ENCODE data around the gene PALLD. TPM values are rescaled to one million over a fixed set of nuclear protein-coding genes. Genes with fewer than 3 reads are reported as not detected.
A peak's percentile ranks its signal among the peaks of the same experiment; 100 is the strongest.

PALLD gene
- total and polyA plus RNA-seq, 9 donors: 86.1 to 155 (median 146) TPM

GRCh38 chr4:168522356-168522755 lies 25.5 kb downstream of the PALLD start:
- Histone ChIP-seq H3K27me3 (ENCODE audit: control insufficient read depth, insufficient read depth, low read length) (no peaks in the 10 kb centered on the region), H3K4me3 (ENCODE audit: low read length) (no peak overlapping the region), H3K36me3 (ENCODE audit: control insufficient read depth, insufficient read depth, low read length) (no peaks in the 10 kb centered on the region), H3K4me1 (ENCODE audit: control insufficient read depth, insufficient read depth, low read length) (no peaks in the 10 kb centered on the region), H3K27ac (ENCODE audit: low read length) (no peak overlapping the region), H3K9me3 (replicated peaks; ENCODE audit: control insufficient read depth, low read depth, low read length) (no peaks in the 10 kb centered on the region)
- DNase-seq: peak; percentile 75
- no CpG with 5 or more reads among the region's 2 CpGs for WGBS (ENCODE audit: insufficient coverage)

GRCh38 chr4:168522829-168523489 lies 26.1 kb downstream of the PALLD start:
- Histone ChIP-seq H3K27ac (ENCODE audit: low read length) (no peak overlapping the region), H3K27me3 (ENCODE audit: control insufficient read depth, insufficient read depth, low read length) (no peaks in the 10 kb centered on the region), H3K9me3 (replicated peaks; ENCODE audit: control insufficient read depth, low read depth, low read length) (no peaks in the 10 kb centered on the region), H3K4me3 (ENCODE audit: low read length) (no peak overlapping the region), H3K4me1 (ENCODE audit: control insufficient read depth, insufficient read depth, low read length) (no peaks in the 10 kb centered on the region), H3K36me3 (ENCODE audit: control insufficient read depth, insufficient read depth, low read length) (no peaks in the 10 kb centered on the region)
- DNase-seq: no peak
- 56% methylated on average over 1 of the region's 2 CpGs for WGBS (ENCODE audit: insufficient coverage)

GRCh38 chr4:168524006-168524405 lies 27.2 kb downstream of the PALLD start:
- no peaks in the 10 kb centered on the region for H3K27me3 ChIP-seq (ENCODE audit: control insufficient read depth, insufficient read depth, low read length)
- no peak for DNase-seq

GRCh38 chr4:168524897-168525296 lies 28.0 kb downstream of the PALLD start:
- no peaks in the 10 kb centered on the region for H3K27me3 ChIP-seq (ENCODE audit: control insufficient read depth, insufficient read depth, low read length)
- no peaks in the 10 kb centered on the region for H3K36me3 ChIP-seq (ENCODE audit: control insufficient read depth, insufficient read depth, low read length)
- no peak overlapping the region for H3K4me3 ChIP-seq (ENCODE audit: low read length)
- H3K27ac ChIP-seq (ENCODE audit: low read length): no peak overlapping the region
- no peak for DNase-seq
- WGBS (ENCODE audit: insufficient coverage): no CpG with 5 or more reads among the region's 3 CpGs
- no peaks in the 10 kb centered on the region for H3K9me3 ChIP-seq (replicated peaks; ENCODE audit: control insufficient read depth, low read depth, low read length)
- no peaks in the 10 kb centered on the region for H3K4me1 ChIP-seq (ENCODE audit: control insufficient read depth, insufficient read depth, low read length)

More at GRCh38 chr4:168524006-168524405, 27.2 kb downstream of the PALLD start:
- no peaks in the 10 kb centered on the region for H3K4me1 ChIP-seq (ENCODE audit: control insufficient read depth, insufficient read depth, low read length)
- no peak overlapping the region for H3K27ac ChIP-seq (ENCODE audit: low read length)
- no peaks in the 10 kb centered on the region for H3K9me3 ChIP-seq (replicated peaks; ENCODE audit: control insufficient read depth, low read depth, low read length)
- no peaks in the 10 kb centered on the region for H3K36me3 ChIP-seq (ENCODE audit: control insufficient read depth, insufficient read depth, low read length)
- H3K4me3 ChIP-seq (ENCODE audit: low read length): no peak overlapping the region

- WGBS (ENCODE audit: insufficient coverage): no CpG with 5 or more reads among the region's 1 CpG
- H3K27ac ChIP-seq (ENCODE audit: low read length): no peak overlapping the region
Observed at GRCh38 chr4:168527560-168527959, 30.7 kb downstream of the PALLD start.

GRCh38 chr4:168528131-168528949 lies 31.5 kb downstream of the PALLD start:
- H3K4me3 ChIP-seq (ENCODE audit: low read length): no peak overlapping the region
- H3K27me3 ChIP-seq (ENCODE audit: control insufficient read depth, insufficient read depth, low read length): no peaks in the 10 kb centered on the region
- no peaks in the 10 kb centered on the region for H3K4me1 ChIP-seq (ENCODE audit: control insufficient read depth, insufficient read depth, low read length)
- DNase-seq: peak; percentile 60
- 35% methylated on average over 3 of the region's 8 CpGs for WGBS (ENCODE audit: insufficient coverage)
- no peaks in the 10 kb centered on the region for H3K9me3 ChIP-seq (replicated peaks; ENCODE audit: control insufficient read depth, low read depth, low read length)
- no peak overlapping the region for H3K27ac ChIP-seq (ENCODE audit: low read length)
- H3K36me3 ChIP-seq (ENCODE audit: control insufficient read depth, insufficient read depth, low read length): no peaks in the 10 kb centered on the region

More at GRCh38 chr4:168527560-168527959, 30.7 kb downstream of the PALLD start:
- Histone ChIP-seq H3K36me3 (ENCODE audit: control insufficient read depth, insufficient read depth, low read length) (no peaks in the 10 kb centered on the region), H3K4me1 (ENCODE audit: control insufficient read depth, insufficient read depth, low read length) (no peaks in the 10 kb centered on the region), H3K4me3 (ENCODE audit: low read length) (no peak overlapping the region), H3K9me3 (replicated peaks; ENCODE audit: control insufficient read depth, low read depth, low read length) (no peaks in the 10 kb centered on the region), H3K27me3 (ENCODE audit: control insufficient read depth, insufficient read depth, low read length) (no peaks in the 10 kb centered on the region)
- no peak for DNase-seq

- H3K27ac ChIP-seq (ENCODE audit: low read length): no peak overlapping the region
- WGBS (ENCODE audit: insufficient coverage): no CpG with 5 or more reads among the region's 6 CpGs
- no peaks in the 10 kb centered on the region for H3K4me1 ChIP-seq (ENCODE audit: control insufficient read depth, insufficient read depth, low read length)
- H3K27me3 ChIP-seq (ENCODE audit: control insufficient read depth, insufficient read depth, low read length): no peaks in the 10 kb centered on the region
- no peaks in the 10 kb centered on the region for H3K36me3 ChIP-seq (ENCODE audit: control insufficient read depth, insufficient read depth, low read length)
- no peaks in the 10 kb centered on the region for H3K9me3 ChIP-seq (replicated peaks; ENCODE audit: control insufficient read depth, low read depth, low read length)
- no peak overlapping the region for H3K4me3 ChIP-seq (ENCODE audit: low read length)
- peak; percentile 75 for DNase-seq
Observed at GRCh38 chr4:168529257-168529656, 32.4 kb downstream of the PALLD start.

- Histone ChIP-seq H3K27ac (ENCODE audit: low read length) (no peak overlapping the region), H3K9me3 (replicated peaks; ENCODE audit: control insufficient read depth, low read depth, low read length) (no peaks in the 10 kb centered on the region), H3K36me3 (ENCODE audit: control insufficient read depth, insufficient read depth, low read length) (no peaks in the 10 kb centered on the region), H3K4me1 (ENCODE audit: control insufficient read depth, insufficient read depth, low read length) (no peaks in the 10 kb centered on the region), H3K27me3 (ENCODE audit: control insufficient read depth, insufficient read depth, low read length) (no peaks in the 10 kb centered on the region), H3K4me3 (ENCODE audit: low read length) (no peak overlapping the region)
- DNase-seq: no peak
- WGBS (ENCODE audit: insufficient coverage): no CpG with 5 or more reads among the region's 4 CpGs
Observed at GRCh38 chr4:168531305-168531704, 34.5 kb downstream of the PALLD start.

- H3K4me3 ChIP-seq (ENCODE audit: low read length): no peak overlapping the region
- H3K9me3 ChIP-seq (replicated peaks; ENCODE audit: control insufficient read depth, low read depth, low read length): no peaks in the 10 kb centered on the region
- WGBS (ENCODE audit: insufficient coverage): no CpG with 5 or more reads among the region's 1 CpG
- no peak for DNase-seq
- no peaks in the 10 kb centered on the region for H3K27me3 ChIP-seq (ENCODE audit: control insufficient read depth, insufficient read depth, low read length)
- no peak overlapping the region for H3K27ac ChIP-seq (ENCODE audit: low read length)
- H3K4me1 ChIP-seq (ENCODE audit: control insufficient read depth, insufficient read depth, low read length): no peaks in the 10 kb centered on the region
- no peaks in the 10 kb centered on the region for H3K36me3 ChIP-seq (ENCODE audit: control insufficient read depth, insufficient read depth, low read length)
Observed at GRCh38 chr4:168534535-168534934, 37.7 kb downstream of the PALLD start.

- Histone ChIP-seq H3K4me3 (ENCODE audit: low read length) (no peak overlapping the region), H3K27me3 (ENCODE audit: control insufficient read depth, insufficient read depth, low read length) (no peaks in the 10 kb centered on the region), H3K27ac (ENCODE audit: low read length) (no peak overlapping the region), H3K36me3 (ENCODE audit: control insufficient read depth, insufficient read depth, low read length) (no peaks in the 10 kb centered on the region), H3K9me3 (replicated peaks; ENCODE audit: control insufficient read depth, low read depth, low read length) (no peaks in the 10 kb centered on the region), H3K4me1 (ENCODE audit: control insufficient read depth, insufficient read depth, low read length) (no peaks in the 10 kb centered on the region)
- DNase-seq: no peak
- no CpG with 5 or more reads among the region's 5 CpGs for WGBS (ENCODE audit: insufficient coverage)
Observed at GRCh38 chr4:168535689-168536088, 38.8 kb downstream of the PALLD start.
